Hepatocyte (in vitro differentiated cells): ENCODE data around the gene CREBBP.

Source experiments
- EZH2 ChIP-seq: fragments of 200-600 bp; sonication (generic); IDR thresholded peaks from 2 replicates; pipeline ENCODE4 v1.6.1; 2016; ENCODE audit warnings: antibody characterized with exemption, mild to moderate bottlenecking, borderline replicate concordance
- EZH2phosphoT487 ChIP-seq: fragments of 200-600 bp; sonication (generic); IDR thresholded peaks from one replicate; pipeline ENCODE4 v1.6.1; 2018; ENCODE audit warnings: antibody characterized with exemption, mild to moderate bottlenecking, low read depth, moderate library complexity; ENCODE audit not compliant: unreplicated experiment, severe bottlenecking
- TF ChIP-seq, protein P1 (sequence below): fragments of 200-600 bp; sonication (generic); IDR thresholded peaks from 2 replicates; pipeline ENCODE4 v1.5.1; 2016; ENCODE audit warnings: antibody characterized with exemption, mild to moderate bottlenecking; ENCODE audit not compliant: poor library complexity

DNA sequence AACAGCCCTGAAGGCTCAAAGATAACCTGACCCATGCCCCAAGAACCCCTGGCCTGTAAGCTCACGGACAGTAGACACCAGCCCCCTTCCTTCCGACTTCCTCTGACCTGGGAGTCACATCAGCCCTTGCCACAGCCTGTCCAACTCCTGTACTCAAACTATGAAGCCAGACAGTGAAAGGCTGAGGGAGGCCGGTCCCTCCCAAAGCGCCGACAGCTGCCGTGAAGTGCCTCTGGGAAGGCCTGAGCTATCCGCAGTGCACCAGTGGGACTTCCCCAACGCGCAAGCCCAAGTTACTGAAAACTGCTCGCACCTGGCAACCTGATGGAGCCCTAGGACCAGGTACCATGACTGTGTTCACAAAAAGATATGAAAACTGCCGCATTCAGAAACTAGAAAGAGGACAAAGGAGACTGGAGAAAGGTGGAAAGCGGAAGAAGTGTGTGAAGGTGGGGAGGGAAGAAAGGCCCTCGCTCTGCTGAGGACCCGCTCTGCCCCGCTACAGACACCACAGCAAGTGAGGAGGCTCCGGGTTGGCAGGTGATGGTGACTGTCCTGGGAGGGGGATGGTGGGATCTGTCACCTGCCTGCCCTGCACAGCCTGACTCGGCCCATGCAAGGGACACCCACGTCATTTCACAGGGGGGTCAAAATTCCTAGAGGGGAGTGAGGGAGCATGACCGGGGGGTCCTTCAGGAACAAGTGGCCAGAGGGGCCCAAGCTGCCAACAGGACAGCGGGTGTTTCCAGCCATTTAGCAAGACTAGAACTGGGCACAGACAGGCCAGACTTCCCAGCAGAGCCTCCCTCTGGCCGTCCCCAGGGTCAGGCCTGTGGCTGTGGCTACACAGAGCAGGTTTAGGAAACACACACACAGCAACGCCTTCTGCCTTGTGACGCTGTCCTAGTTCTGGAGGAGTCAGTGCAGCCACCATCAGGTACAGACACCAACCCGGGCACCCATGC lies 150.1 kb downstream of the CREBBP start:
- no peak for TF ChIP-seq EZH2
- TF ChIP-seq, protein P1, sequence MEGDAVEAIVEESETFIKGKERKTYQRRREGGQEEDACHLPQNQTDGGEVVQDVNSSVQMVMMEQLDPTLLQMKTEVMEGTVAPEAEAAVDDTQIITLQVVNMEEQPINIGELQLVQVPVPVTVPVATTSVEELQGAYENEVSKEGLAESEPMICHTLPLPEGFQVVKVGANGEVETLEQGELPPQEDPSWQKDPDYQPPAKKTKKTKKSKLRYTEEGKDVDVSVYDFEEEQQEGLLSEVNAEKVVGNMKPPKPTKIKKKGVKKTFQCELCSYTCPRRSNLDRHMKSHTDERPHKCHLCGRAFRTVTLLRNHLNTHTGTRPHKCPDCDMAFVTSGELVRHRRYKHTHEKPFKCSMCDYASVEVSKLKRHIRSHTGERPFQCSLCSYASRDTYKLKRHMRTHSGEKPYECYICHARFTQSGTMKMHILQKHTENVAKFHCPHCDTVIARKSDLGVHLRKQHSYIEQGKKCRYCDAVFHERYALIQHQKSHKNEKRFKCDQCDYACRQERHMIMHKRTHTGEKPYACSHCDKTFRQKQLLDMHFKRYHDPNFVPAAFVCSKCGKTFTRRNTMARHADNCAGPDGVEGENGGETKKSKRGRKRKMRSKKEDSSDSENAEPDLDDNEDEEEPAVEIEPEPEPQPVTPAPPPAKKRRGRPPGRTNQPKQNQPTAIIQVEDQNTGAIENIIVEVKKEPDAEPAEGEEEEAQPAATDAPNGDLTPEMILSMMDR = no peak
- TF ChIP-seq EZH2phosphoT487 = no peak
